GM19372 (cell line): Measurements from ENCODE around the gene MRGPRD.

Experiments used
- ATAC-seq: cut with Tn5 transposase; IDR thresholded peaks from one replicate; pipeline ENCODE4 v1.9.1; 2021; ENCODE audit warnings: mild to moderate bottlenecking, low read depth, moderate library complexity; ENCODE audit not compliant: unreplicated experiment

Gene MRGPRD

GRCh38 chr11:68973219-68973618 lies 7.6 kb downstream of the MRGPRD start:
- no peak for ATAC-seq

- no peak for ATAC-seq
Measured at GRCh38 chr11:68970921-68971636, 9.7 kb downstream of the MRGPRD start.

- ATAC-seq = no peak
Measured at GRCh38 chr11:68969386-68969785, 11.4 kb downstream of the MRGPRD start.

GRCh38 chr11:68968306-68969250 lies 12.2 kb downstream of the MRGPRD start:
- ATAC-seq = no peak

- ATAC-seq = no peak
Measured at GRCh38 chr11:68966894-68967780, 13.6 kb downstream of the MRGPRD start.

GRCh38 chr11:68965901-68966853 lies 14.6 kb downstream of the MRGPRD start:
- no peak for ATAC-seq

GRCh38 chr11:68963779-68964178 lies 17.0 kb downstream of the MRGPRD start:
- ATAC-seq = no peak

GRCh38 chr11:68962527-68963250 lies 18.1 kb downstream of the MRGPRD start:
- no peak for ATAC-seq

- ATAC-seq = no peak
Measured at GRCh38 chr11:68961245-68961644, 19.5 kb downstream of the MRGPRD start.

- no peak for ATAC-seq
Measured at GRCh38 chr11:68960294-68961071, 20.3 kb downstream of the MRGPRD start.

- no peak for ATAC-seq
Measured at GRCh38 chr11:68959465-68960293, 21.1 kb downstream of the MRGPRD start.

- no peak for ATAC-seq
Measured at GRCh38 chr11:68958211-68958610, 22.6 kb downstream of the MRGPRD start.

- ATAC-seq = no peak
Measured at GRCh38 chr11:68956547-68957254, 24.1 kb downstream of the MRGPRD start.

- no peak for ATAC-seq
Measured at GRCh38 chr11:68956142-68956541, 24.6 kb downstream of the MRGPRD start.

GRCh38 chr11:68955607-68955958 lies 25.2 kb downstream of the MRGPRD start:
- ATAC-seq = no peak

- no peak for ATAC-seq
Measured at GRCh38 chr11:68954836-68955606, 25.8 kb downstream of the MRGPRD start.
